Adrenal gland (tissue), 5 donors: ENCODE measurements around the gene RBPMS2.
"Not testable (repeated sequence)": the region's sequence is repeated elsewhere in the genome, so short reads cannot be mapped to it uniquely, and the experiment has no call there.

ENCODE experiments used
- CTCF ChIP-seq, 6 experiments: fragments of 450-650 bp in 4 of 6; fragments of 200-600 bp in 2 of 6; sonication (generic) in 1 of 6; IDR thresholded peaks; 1 replicate in 5 of 6; 2 replicates in 1 of 6; pipeline versions ENCODE4 v1.5.1 to v1.8.0; 2016 to 2021; ENCODE audit warnings: antibody characterized with exemption in 6 of 6, mild to moderate bottlenecking in 2 of 6, moderate library complexity in 1 of 6
- POLR2A ChIP-seq, 2 donors: fragments of 450-650 bp; IDR thresholded peaks; one replicate each; pipeline ENCODE4 v1.6.1; 2017; ENCODE audit warnings: antibody characterized with exemption in 2 of 2, mild to moderate bottlenecking in 2 of 2, moderate library complexity in 1 of 2
- donor health status: DM: no; HTN: no; CAD: no.

GRCh38 chr15:64814283-64814682 is 38.9 kb upstream of the RBPMS2 start:
- not testable (repeated sequence) for TF ChIP-seq CTCF, POLR2A (IDR thresholded peaks at IDR 0.05)
